Esophagus muscularis mucosa (tissue), 3 donors: ENCODE measurements around the gene GRIFIN.

ENCODE experiments used
- POLR2A ChIP-seq: fragments of 450-650 bp; IDR thresholded peaks from one replicate; pipeline ENCODE4 v1.6.1; 2017; ENCODE audit warnings: antibody characterized with exemption, moderate library complexity, mild to moderate bottlenecking, low read depth
- POLR2AphosphoS5 ChIP-seq, 2 donors: sonication (generic); formaldehyde crosslinking; IDR thresholded peaks; one replicate each; pipeline ENCODE4 v1.6.1; 2017; ENCODE audit warnings: antibody characterized with exemption in 2 of 2
- TF ChIP-seq, protein P1 (sequence below), 3 experiments: fragments of 200-600 bp in 2 of 3; fragments of 450-650 bp in 1 of 3; sonication (generic) in 2 of 3; IDR thresholded peaks; one replicate each; pipeline ENCODE4 v1.5.1; 2017 to 2019; ENCODE audit warnings: antibody characterized with exemption in 3 of 3, mild to moderate bottlenecking in 2 of 3, moderate library complexity in 1 of 3

DNA sequence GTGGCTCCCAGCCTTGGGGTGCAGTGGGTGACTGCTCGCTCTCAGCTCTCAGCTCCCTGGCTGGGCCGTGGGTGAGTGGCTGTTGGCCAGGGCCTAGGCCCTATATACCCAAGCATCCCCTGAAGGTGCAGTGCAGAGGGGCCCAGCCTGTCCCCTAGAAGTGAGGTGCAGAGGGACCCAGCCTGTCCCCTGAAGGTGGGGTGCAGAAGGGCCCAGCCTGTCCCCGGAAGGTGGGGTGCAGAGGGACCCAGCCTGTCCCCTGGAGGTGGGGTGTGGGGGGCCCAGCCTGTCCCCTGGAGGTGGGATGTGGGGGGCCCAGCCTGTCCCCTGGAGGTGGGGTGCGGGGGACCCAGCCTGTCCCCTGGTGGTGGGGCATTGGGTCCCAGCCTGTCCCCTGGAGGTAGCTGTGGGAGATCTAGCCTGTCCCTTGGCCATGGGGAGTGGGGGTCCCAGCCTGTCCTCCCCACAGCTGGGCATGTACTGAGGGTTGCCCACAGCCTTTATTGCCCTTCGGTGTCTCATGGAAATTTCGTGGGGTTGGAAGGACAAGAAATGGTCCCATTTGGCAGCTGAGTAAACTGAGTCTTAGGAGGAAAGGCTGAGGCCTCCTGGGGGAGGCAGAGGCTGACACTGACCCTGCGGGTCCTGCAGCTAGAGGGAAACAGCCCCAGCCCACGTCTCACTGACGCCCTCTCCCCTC lies 25.9 kb upstream of the GRIFIN start:
- TF ChIP-seq, protein P1, sequence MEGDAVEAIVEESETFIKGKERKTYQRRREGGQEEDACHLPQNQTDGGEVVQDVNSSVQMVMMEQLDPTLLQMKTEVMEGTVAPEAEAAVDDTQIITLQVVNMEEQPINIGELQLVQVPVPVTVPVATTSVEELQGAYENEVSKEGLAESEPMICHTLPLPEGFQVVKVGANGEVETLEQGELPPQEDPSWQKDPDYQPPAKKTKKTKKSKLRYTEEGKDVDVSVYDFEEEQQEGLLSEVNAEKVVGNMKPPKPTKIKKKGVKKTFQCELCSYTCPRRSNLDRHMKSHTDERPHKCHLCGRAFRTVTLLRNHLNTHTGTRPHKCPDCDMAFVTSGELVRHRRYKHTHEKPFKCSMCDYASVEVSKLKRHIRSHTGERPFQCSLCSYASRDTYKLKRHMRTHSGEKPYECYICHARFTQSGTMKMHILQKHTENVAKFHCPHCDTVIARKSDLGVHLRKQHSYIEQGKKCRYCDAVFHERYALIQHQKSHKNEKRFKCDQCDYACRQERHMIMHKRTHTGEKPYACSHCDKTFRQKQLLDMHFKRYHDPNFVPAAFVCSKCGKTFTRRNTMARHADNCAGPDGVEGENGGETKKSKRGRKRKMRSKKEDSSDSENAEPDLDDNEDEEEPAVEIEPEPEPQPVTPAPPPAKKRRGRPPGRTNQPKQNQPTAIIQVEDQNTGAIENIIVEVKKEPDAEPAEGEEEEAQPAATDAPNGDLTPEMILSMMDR (IDR thresholded peaks at IDR 0.05) = no peak
- TF ChIP-seq POLR2AphosphoS5 (IDR thresholded peaks at IDR 0.05) (no peak), POLR2A (no peak)
